RWPE2 (cell line): Measurements from ENCODE around the gene RFC4.
A peak's percentile ranks its signal among the peaks of the same experiment; 100 is the strongest.

Source experiments
- ATAC-seq: fragments of 200-7000 bp; cut with Tn5 transposase; 3 replicates; pipeline ENCODE4 v1.9.1; 2021; ENCODE audit warnings: low read depth
- DNase-seq: peaks from one replicate; pipeline ENCODE4 v3.0.0-alpha.2; 2020; ENCODE audit warnings: low spot score
- H3K27ac ChIP-seq: fragments of 450-650 bp; 2 replicates; pipeline ENCODE4 v1.5.1; 2017; ENCODE audit warnings: mild to moderate bottlenecking; ENCODE audit not compliant: poor library complexity, severe bottlenecking
- H3K27me3 ChIP-seq: fragments of 250-450 bp; sonication (Bioruptor Pico); 2 replicates; pipeline ENCODE4 v1.5.1; 2021; ENCODE audit warnings: mild to moderate bottlenecking, moderate library complexity; ENCODE audit not compliant: insufficient read depth, poor library complexity, severe bottlenecking
- H3K36me3 ChIP-seq: fragments of 250-450 bp; sonication (Bioruptor Pico); 2 replicates; pipeline ENCODE4 v1.5.1; 2020; ENCODE audit warnings: low read depth, mild to moderate bottlenecking, moderate library complexity
- H3K4me1 ChIP-seq: fragments of 250-450 bp; sonication (Bioruptor Pico); 2 replicates; pipeline ENCODE4 v1.5.1; 2021; ENCODE audit warnings: mild to moderate bottlenecking, moderate library complexity; ENCODE audit not compliant: insufficient read depth, poor library complexity, severe bottlenecking
- H3K4me3 ChIP-seq: fragments of 250-450 bp; sonication (Bioruptor Pico); 2 replicates; pipeline ENCODE4 v1.5.1; 2021; ENCODE audit warnings: mild to moderate bottlenecking, moderate library complexity; ENCODE audit not compliant: severe bottlenecking
- H3K9me3 ChIP-seq: fragments of 250-450 bp; sonication (Bioruptor Pico); 2 replicates; pipeline ENCODE4 v1.5.1; 2021; ENCODE audit warnings: mild to moderate bottlenecking, moderate library complexity; ENCODE audit not compliant: severe bottlenecking
- TF ChIP-seq, protein P1 (sequence below): fragments of 450-650 bp; IDR thresholded peaks from one replicate; pipeline ENCODE4 v1.5.1; 2017; ENCODE audit warnings: mild to moderate bottlenecking, moderate library complexity; ENCODE audit not compliant: poor library complexity, severe bottlenecking

RFC4 gene

DNA sequence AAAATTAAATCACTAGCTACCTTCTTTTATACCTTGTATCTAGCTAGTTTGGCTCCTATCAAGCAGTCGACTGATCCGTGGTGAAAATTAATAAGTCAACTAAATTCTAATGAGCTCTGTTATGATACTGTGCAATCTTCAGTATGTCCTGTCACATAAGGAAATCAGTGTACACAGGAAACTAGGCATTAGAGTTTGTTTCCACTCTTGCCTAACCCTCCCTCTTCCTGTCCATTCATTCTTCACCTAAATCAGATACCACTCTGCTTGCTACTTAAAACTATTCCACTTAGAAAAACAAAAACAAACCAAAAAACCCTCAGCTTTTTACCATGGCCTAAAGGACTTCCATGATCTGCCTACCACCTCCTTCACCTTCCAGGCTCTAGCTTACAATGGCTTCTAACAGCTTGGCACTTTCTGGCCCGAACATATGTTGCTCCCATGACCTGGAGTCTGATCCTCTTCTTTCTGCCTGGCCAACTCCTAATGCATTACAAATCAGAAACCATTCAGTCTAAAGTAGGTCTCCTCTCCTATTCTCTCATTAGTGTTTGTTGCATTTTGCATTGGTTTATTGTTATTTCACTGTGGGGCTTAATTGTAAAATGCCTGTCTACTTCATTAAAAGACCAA lies 7.9 kb downstream of the RFC4 start:
- DNase-seq (no peak), ATAC-seq (no peak)
- Histone ChIP-seq H3K4me1 (no peaks in the 10 kb centered on the region), H3K36me3 (peaks cover 95% of the 10 kb centered on the region), H3K4me3 (no peak overlapping the region), H3K27ac (no peak overlapping the region), H3K27me3 (no peaks in the 10 kb centered on the region), H3K9me3 (no peaks in the 10 kb centered on the region)
- TF ChIP-seq, protein P1, sequence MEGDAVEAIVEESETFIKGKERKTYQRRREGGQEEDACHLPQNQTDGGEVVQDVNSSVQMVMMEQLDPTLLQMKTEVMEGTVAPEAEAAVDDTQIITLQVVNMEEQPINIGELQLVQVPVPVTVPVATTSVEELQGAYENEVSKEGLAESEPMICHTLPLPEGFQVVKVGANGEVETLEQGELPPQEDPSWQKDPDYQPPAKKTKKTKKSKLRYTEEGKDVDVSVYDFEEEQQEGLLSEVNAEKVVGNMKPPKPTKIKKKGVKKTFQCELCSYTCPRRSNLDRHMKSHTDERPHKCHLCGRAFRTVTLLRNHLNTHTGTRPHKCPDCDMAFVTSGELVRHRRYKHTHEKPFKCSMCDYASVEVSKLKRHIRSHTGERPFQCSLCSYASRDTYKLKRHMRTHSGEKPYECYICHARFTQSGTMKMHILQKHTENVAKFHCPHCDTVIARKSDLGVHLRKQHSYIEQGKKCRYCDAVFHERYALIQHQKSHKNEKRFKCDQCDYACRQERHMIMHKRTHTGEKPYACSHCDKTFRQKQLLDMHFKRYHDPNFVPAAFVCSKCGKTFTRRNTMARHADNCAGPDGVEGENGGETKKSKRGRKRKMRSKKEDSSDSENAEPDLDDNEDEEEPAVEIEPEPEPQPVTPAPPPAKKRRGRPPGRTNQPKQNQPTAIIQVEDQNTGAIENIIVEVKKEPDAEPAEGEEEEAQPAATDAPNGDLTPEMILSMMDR, result no peak

DNA sequence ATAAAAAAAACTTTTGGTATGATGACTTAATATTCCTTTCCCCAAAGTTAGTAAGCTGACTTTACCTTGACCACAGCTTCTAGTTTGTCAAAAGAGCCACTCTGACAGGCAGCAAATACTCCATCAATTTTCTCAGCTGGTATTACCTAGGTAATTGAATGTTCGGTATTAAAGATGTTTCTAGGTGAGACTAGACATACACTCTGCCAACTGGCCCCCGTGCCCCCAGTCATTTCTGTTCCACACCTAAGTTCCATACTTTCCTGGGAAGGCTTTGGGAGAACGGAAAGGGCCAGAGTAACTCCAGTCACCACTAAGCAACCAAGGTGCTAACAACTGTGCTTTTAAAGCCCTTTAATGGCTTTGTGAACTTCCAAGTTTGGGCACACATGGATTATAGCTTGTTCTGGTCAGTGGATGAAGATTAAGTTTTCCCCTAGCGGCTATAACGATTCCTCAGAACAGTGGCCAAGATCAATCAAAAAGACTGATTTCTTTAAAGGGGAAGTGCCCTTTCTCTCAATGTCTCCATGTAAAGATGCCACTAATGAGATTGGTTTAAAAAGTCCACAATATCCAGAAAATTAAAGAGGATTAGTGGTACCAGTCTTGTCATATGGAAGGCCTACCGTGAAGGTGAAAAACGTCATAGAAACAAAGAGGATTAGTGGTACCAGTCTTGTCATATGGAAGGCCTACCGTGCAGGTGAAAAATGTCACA lies 15.9 kb downstream of the RFC4 start:
- DNase-seq (no peak), ATAC-seq (peak; percentile 51)
- no peak overlapping the region for H3K4me3 ChIP-seq
- H3K27ac ChIP-seq, result peak overlapping the region; percentile 39
- H3K36me3 ChIP-seq, result peaks cover 100% of the 10 kb centered on the region
- no peaks in the 10 kb centered on the region for H3K9me3 ChIP-seq
- peaks cover 11% of the 10 kb centered on the region for H3K4me1 ChIP-seq
- TF ChIP-seq, protein P1, result no peak
- no peaks in the 10 kb centered on the region for H3K27me3 ChIP-seq

DNA sequence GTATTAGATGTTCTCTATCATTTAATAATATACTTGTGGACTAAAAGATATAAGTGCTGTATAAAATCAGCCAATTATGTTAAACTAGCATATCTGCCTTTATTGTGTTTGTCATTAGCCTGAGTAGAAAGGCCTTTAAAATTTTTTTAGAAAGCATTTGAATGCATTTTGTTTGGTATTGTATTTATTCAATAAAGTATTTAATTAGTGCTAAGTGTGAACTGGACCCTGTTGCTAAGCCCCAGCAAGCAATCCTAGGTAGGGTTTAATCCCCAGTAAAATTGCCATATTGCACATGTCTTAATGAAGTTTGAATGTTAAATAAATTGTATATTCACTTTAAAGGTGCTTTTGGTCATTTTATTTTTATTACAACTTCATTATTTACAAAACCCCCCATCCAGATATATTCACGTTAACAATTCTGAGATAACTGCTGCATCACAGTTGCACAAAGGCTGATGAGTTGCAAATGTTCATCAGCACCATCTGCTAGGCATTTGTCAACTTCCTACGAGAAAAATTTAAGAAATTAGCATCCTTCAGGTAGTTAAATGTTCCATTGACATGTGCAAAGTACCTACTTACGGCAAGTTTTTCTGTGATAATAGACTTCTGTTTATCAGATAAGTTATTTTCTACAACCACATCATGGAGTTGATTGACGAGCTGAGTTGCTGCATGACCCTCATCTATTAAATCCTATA lies 16.6 kb downstream of the RFC4 start:
- no peak for DNase-seq

DNA sequence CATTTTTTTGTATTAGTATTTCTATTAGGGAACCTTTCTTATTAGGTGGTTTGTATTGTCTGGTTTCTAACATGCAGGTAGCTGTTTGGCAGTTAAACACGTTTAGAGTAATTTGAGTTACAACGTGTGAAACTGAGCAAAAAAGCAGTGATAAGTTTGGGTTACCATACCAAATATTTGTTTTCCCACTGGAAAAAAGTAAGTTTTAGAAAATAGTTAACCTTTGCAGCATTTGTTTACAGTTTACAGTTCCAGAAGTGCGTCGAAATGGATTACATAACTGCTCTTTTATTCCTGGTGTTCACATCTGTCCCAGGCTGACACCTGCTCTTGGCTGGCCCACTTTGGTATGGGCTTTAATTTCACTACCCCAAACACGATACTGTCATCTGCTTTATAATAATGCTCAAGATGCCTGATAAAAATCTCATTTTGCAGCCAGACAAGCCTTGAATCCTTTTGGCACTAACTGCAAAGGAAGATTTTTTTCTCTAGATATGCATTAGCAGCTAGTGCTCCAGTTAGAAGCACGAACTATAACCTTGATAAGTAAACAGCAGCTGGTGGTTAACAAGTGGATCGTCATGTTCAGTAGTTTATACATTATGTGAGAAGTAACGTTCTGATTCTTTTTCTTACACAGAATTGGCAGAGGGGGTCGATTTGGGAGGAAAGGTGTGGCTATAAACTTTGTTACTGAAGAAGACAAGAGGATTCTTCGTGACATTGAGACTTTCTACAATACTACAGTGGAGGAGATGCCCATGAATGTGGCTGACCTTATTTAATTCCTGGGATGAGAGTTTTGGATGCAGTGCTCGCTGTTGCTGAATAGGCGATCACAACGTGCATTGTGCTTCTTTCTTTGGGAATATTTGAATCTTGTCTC lies 17.6 kb downstream of the RFC4 start:
- H3K27me3 ChIP-seq, result no peaks in the 10 kb centered on the region
- no peaks in the 10 kb centered on the region for H3K9me3 ChIP-seq
- H3K4me3 ChIP-seq, result no peak overlapping the region
- H3K36me3 ChIP-seq, result peaks cover 100% of the 10 kb centered on the region
- H3K27ac ChIP-seq, result peak overlapping the region; percentile 91
- no peak for DNase-seq
- peaks cover 14% of the 10 kb centered on the region for H3K4me1 ChIP-seq
- TF ChIP-seq, protein P1, result no peak
- no peak for ATAC-seq

More for the DNA sequence above, 16.6 kb downstream of the RFC4 start:
- Histone ChIP-seq H3K27me3 (no peaks in the 10 kb centered on the region), H3K27ac (peak overlapping the region; percentile 39), H3K4me3 (no peak overlapping the region), H3K36me3 (peaks cover 100% of the 10 kb centered on the region), H3K9me3 (no peaks in the 10 kb centered on the region), H3K4me1 (peaks cover 14% of the 10 kb centered on the region)
- peak; percentile 15 for ATAC-seq
- TF ChIP-seq, protein P1, result no peak
